Measurements from ENCODE around the gene KLF16.
"Not testable (repeated sequence)": the region's sequence is repeated elsewhere in the genome, so short reads cannot be mapped to it uniquely, and the experiment has no call there.

KLF16 gene

GRCh38 chr19:1880611-1881392 is 17.4 kb upstream of the KLF16 start:
- ATAC-seq = no peak
- TF ChIP-seq TSHZ2 (CRISPR knock-in tag; IDR thresholded peaks at IDR 0.05) (no peak), CSDC2 (CRISPR knock-in tag; IDR thresholded peaks at IDR 0.05) (no peak), TCF4 (CRISPR knock-in tag; IDR thresholded peaks at IDR 0.05; ENCODE audit: borderline replicate concordance) (no peak), PATZ1 (CRISPR knock-in tag; IDR thresholded peaks at IDR 0.05; ENCODE audit: borderline replicate concordance) (no peak), ESRRG (CRISPR knock-in tag; IDR thresholded peaks at IDR 0.05) (no peak)

GRCh38 chr19:1879982-1880381 is 16.6 kb upstream of the KLF16 start:
- ATAC-seq = not testable (repeated sequence)

GRCh38 chr19:1878583-1878982 is 15.2 kb upstream of the KLF16 start:
- ATAC-seq = not testable (repeated sequence)

- not testable (repeated sequence) for ATAC-seq
Measured at GRCh38 chr19:1877280-1877660, 13.9 kb upstream of the KLF16 start.

- peak; percentile 25; the same call in 2 of the 3 replicates for ATAC-seq
Measured at GRCh38 chr19:1876496-1877279, 13.3 kb upstream of the KLF16 start.

GRCh38 chr19:1875646-1876495 is 12.5 kb upstream of the KLF16 start:
- TF ChIP-seq RARB (CRISPR knock-in tag; IDR thresholded peaks at IDR 0.05) (no peak), CREB5 (CRISPR knock-in tag; IDR thresholded peaks at IDR 0.05; ENCODE audit: low read depth) (no peak), GLIS3 (CRISPR knock-in tag; IDR thresholded peaks at IDR 0.05) (no peak; the same call in 1 of the 2 replicates), ZFP3 (CRISPR knock-in tag; IDR thresholded peaks at IDR 0.05) (0 out of 2 replicates have a peak, but pooled peaks have one; percentile 11), SNAI2 (CRISPR knock-in tag; IDR thresholded peaks at IDR 0.05) (no peak), BACH2 (CRISPR knock-in tag; IDR thresholded peaks at IDR 0.05; ENCODE audit: borderline replicate concordance) (no peak), ZNF8 (CRISPR knock-in tag; IDR thresholded peaks at IDR 0.05) (no peak), PPARA (CRISPR knock-in tag; IDR thresholded peaks at IDR 0.05; ENCODE audit: borderline replicate concordance) (no peak), ARNTL (CRISPR knock-in tag; IDR thresholded peaks at IDR 0.05; ENCODE audit: borderline replicate concordance, low read depth) (no peak)
- peak; percentile 95 for ATAC-seq

- peak; percentile 9 for ATAC-seq
Measured at GRCh38 chr19:1875265-1875645, 11.9 kb upstream of the KLF16 start.
